Stimulated activated CD4-positive, alpha-beta T cell treated with anti-CD3 and anti-CD28 coated beads, TNF-alpha, amount 100 ng/mL, for 24 hours (primary cell): Measurements from ENCODE around the gene NOTCH3.

ENCODE experiments used
- DNase-seq, 3 experiments: peaks; one replicate each; pipeline ENCODE4 v3.0.0-alpha.2; 2020; ENCODE audit warnings: low read depth in 3 of 3

The NOTCH3 gene

DNA sequence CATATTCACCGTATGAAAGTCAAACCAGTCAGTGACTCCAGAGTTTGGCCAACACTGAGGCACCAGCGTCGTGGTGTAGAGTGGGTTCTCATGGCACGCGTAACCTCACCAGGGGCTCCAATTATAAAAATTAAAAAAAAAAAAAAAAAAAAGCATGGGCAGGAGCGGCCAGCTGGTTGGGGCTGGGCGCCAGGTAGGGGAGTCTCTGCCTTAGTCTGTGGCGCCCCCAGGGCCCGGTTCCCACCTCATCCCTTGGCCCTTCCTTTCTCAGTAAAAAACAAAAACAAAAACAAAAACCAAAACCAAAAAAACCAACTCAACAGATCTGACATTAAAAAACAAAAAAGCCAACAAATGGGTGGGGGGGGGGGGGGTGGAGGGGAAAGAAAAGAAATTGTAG, 36.1 kb upstream of the NOTCH3 start:
- no peak for DNase-seq

DNA sequence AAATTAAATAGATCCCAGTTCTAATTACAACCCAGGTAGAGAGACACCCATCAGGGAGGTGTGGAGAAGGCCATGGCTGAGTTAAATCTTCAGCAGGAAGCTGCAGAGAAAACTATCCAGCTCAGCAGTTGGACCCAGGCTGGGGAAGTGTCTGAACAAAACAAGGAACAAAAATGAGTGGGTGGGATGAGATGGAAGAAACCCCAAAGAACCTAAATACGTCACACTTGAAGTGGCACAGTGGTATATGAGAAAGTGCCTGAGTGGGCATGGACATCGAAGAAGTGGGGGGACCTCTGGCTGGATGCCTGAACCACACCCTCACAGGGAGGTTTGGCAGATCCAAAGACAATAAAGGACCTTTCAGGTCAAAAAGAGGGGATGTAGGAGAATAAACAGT, 35.0 kb upstream of the NOTCH3 start:
- no peak for DNase-seq

DNA sequence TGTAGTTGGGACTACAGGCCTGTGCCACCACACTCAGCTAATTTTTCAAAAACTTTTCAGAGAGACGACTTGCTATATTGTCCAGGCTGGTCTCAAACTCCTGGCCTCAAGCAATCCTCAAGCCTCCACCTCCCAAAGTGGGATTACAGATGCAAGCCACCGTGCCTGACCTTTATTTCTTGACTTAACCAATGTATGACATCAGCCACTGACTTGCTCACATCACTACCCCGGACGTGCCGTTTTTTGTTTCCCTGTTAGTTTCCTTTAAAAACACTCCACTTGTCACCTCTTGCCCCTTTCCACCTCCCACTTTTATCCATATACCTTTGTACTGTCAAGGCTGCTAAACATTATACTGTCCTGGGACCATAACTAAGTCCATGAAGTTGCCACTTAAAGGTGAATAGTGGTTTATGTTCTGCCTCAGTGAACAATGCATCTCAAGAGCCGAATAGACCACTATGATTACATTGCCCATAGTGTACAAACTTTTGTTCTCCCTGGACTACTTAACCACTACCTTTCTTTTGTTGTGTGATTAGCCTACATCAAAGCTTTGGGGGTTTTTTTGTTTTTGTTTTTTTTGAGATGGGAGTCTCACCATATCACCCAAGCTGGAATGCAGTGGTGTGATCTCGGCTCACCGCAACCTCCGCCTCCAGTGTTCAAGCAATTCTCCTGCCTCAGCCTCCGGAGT, 33.8 kb upstream of the NOTCH3 start:
- no peak for DNase-seq

DNA sequence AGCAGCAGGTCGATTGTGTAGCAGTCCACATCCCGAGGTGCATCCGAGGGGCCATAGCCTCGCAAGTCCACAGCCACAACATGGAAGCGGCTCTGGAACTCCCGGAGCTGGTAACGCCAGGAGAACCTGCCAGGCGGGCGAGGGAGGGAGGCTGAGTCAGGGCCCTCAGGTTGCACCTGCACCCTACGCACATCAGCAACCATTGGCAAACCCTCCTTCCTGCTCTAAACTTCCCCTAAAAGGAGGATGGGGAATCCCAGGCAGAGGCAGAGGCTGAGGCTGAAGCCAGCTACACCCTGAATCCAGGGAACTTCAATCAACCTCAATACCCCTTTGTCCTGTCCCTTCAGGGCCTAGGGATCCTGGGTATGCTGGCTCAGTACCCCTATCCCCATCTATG, 30.5 kb upstream of the NOTCH3 start:
- DNase-seq, result no peak

DNA sequence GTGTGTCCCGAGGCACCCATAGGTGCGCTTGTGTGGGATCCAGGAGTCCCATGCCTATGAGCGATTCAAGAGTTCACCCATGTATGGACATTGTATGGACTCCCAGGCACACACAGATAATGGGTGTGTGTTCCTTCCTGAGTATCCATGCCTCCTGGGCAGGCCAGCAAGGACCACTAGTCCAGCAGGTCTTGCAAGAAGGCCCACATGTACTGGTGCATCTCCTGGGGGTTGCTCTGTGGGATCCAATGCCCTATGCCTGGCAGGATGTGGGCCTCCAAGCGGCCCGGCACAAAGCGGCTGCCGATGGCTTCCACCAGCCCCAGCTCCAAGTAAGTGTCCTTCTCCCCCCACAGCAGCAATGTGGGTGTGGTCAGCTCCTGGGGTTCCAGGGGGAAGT, 26.5 kb upstream of the NOTCH3 start:
- no peak for DNase-seq

DNA sequence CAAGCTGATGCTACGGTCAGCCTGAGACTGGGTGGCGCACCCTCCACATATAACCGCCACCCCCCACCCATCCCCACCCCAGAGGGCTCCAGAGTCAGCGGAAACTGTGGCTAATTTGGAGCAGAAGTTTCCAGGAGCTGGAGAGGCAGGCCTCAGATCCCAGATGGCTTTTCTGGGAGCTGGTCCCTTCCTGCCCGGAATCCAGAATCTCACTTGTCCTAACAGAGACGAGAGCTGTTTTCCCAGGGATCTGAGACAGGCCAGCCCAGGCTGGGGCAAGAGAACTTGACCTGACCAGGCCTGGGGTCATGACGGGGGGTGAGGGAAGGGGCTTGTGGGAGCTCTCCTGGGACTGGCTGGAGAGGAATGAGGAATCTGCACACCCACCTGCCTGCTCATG, 25.0 kb upstream of the NOTCH3 start:
- no peak for DNase-seq

DNA sequence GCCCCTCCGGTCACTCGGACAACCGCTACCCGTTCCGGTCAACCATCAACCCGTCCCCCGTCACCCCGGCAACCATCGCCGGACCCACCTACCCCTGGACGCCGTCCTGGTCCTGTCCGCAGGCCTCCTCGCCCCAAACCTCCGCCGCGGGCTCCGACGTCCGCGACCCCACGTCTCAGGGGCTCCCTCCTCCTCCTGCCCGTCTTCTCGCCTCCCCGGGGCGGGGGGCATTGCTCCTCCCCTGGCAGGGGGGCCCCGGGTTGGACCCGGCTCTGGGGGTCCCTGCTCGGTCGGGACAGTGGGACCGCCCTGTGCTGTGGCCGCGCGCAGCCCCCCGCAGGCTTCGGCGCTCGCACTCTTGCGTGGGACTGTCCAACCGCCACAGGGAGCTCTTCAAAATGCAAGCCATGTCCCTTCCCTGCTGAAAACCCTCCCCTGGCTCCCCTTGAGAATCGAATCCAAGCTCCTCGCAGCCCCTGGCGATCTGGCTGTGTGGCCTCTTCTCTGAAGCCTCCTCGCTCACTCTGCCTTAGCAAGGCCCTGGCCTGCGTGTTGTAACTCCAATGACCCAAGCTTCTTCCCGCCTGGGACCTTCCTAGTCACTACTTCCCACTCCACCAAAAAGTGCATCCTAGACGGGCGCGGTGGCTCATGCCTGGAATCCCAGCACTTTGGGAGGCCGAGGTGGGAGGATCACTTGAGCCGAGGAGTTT, 23.0 kb upstream of the NOTCH3 start:
- DNase-seq, result no peak

DNA sequence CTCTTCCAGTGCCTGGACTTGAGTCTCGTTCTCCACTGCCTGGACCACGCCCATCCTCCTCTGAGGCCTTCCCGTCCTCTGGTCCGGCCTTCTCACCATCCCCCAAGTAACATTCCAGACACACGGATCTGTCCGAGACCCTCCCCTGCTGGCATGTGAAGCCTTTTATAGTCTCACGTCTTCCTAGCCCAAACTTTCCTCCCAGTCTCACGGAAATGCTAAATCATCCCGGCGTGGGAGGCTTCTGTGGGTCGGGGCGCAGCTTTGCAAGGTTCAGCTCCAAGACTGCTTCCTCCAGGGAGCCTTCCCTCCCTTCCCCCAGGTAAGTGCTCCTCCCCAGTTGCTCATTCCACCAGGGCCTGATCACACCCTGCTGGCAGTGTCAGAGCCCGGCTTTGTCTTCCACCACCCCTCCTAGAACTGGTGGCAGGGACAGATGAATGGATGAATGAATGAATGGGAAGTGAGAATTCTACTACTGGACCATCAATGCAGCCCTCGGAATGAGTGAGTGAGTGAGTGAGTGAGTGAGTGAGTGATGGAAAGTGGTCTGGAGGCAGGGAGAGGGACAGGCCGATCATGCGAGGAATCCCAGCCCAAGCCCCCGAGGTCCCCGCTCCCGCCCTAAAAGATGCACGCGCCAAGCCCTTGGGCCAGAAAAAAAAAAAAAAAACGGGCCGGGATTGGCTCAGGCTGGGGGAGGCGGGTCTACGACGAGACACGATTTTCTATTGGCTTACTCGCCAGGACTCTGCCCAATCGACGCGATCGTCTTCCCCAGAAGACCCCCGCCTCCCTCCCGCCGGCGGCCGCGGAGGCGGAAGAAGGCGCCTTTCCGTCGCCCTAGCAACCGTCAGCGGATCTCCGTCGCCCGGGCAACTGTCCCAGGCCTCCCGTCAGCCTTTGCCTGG, 22.2 kb upstream of the NOTCH3 start:
- peak; percentile 55 to 81 (median 56) for DNase-seq

DNA sequence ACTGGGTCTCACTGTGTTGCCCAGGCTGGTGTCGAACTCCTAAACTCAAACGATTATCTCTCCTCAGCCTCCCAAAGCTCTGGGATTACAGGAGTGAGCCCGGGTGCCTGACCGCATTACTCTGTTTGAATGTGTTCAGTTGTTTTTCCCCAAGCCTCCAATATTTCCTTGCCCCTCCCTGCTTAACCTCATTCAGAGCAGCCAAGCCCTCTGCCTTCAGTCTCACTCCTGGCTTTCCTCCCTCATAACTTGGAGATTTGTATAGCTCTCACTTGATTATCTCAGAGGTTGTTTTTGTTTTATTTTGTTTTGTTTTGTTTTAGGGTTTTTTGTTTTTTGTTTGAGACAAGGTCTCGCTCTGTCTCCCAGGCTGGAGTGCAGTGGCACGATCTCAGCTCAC, 20.0 kb upstream of the NOTCH3 start:
- DNase-seq, result no peak

DNA sequence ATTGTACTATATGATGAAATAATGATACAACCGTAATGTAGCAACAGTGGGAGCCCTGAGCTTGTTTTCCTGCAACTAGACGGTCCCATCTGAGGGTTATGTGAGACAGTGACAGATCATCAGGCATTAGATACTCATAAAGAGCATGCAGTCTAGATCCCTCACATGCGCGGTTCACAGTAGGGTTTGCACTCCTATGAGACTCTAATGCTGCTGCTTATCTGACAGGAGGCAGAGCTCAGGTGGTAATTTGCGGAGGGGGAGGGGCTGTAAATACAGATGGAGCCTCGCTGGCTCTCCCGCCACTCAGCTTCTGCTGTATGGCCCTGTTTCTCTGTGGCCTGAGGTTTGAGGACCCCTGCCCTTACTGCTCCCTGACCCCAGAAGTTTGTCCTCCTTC, 17.7 kb upstream of the NOTCH3 start:
- no peak for DNase-seq

DNA sequence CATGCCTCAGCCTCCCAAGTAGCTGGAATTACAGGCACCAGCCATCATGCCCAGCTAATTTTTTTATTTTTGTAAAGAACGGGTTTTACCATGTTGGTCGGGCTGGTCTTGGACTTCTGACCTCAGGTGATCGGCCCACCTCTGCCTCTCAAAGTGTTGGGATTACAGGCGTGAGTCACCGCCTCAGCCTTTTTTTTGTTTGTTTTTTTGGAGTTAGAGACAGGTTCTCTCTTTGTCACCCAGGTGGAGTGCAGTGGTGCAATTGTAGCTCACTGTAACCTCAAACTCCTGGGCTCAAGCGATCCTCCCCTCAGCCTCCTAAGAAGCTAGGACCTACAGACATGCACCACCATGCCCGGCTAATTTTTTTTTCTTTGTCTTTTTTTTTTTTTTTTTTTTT, 15.6 kb upstream of the NOTCH3 start:
- no peak for DNase-seq

DNA sequence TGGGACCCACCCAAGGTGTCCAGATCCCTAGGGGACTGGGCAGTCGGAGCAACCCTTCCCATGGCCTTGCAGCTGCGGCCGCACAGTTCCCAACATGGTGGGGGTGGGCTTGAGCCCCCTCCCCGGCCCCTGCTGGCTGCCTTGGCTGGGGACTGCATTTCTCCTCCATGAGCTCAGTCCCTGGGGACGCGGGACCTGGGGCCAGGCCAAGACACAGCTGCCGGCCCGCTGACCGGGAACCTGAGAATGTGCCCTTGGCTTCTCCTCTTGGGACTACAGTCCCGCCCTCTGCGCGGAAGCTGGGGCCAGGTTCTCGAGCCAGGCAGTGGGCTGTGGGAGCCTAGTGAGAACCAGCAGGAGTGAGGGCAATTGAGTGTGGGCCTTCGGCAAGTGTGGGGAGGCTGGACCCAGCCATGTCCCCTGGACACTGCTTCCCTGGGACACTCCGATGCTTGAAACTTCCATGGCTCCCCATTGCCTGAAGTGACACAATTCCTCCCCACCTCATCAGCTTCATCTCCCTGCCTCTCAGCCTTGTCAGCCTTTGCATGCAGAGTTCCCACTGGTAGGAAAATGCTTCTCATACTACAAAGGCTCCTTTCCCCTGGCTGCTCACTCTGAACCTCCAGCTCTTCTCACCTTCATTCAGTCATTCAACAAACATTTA, 13.1 kb upstream of the NOTCH3 start:
- DNase-seq, result no peak

DNA sequence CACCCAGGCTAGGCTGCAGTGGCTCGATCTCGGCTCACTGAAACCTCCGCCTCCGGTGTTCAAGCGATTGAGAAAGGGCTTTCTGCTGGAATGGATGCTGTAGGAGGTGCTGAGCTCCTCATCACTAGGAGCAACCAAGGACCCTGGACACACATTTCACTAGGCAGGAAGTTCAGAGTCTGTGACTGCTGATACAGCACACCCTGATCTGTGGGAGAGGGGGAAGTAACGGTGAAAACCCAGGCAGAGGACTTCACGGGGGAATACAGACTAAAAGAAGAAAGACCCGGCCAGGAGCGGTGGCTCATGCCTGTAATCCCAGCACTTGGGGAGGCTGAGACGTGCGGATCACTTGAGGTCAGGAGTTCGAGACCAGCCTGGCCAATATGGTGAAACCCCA, 11.9 kb upstream of the NOTCH3 start:
- no peak for DNase-seq

DNA sequence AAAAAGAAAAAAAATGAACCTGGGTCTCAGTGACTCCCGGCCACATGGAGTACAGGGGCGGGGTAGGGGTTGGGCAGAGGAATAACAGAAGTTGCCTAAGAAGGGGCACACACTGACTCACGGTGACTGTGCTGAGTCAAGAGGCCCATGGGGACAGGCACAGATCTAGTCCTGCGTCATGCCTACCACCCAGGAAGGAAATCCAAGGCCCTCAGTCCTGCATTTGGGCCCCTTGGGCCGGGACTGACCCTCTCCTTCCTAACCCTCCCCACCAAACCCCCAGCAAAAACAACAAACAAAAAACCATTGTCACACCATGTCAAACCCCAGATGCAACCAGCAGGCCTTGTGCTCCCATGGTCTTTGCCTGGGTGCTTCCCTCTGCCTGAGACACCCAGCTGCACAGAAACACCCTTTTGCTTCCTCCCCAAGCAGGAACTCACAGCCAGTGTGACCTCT, 9.6 kb upstream of the NOTCH3 start:
- DNase-seq, result no peak

DNA sequence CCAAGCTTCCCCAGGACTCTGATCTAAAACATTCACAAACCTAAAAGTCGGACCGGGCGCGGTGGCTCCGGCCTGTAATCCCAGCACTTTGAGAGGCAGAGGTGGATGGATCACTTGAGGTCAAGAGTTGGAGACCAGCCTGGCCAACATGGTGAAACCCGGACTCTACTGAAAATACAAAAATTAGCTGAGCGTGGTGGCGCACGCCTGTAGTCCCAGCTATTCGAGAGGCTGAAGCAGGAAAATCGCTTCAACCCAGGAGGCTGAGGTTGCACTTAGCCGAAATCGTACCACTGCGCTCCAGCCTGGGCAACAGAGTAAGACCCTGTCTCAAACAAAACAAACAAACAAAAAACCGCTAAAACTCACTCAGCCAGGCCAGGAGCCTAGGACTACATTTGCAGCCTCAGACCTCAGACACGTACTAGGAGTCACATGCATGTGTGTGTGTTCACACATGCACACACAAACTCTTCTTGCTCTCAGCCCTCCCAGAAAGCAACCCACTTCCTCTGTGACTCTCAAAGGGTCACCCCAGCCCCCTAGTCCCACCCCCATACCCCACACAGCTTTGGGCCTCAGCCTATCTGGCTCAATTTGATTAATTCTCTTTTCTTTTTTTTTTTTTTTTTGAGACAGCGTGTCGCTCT, 704 bp upstream of the NOTCH3 start:
- DNase-seq, result no peak

DNA sequence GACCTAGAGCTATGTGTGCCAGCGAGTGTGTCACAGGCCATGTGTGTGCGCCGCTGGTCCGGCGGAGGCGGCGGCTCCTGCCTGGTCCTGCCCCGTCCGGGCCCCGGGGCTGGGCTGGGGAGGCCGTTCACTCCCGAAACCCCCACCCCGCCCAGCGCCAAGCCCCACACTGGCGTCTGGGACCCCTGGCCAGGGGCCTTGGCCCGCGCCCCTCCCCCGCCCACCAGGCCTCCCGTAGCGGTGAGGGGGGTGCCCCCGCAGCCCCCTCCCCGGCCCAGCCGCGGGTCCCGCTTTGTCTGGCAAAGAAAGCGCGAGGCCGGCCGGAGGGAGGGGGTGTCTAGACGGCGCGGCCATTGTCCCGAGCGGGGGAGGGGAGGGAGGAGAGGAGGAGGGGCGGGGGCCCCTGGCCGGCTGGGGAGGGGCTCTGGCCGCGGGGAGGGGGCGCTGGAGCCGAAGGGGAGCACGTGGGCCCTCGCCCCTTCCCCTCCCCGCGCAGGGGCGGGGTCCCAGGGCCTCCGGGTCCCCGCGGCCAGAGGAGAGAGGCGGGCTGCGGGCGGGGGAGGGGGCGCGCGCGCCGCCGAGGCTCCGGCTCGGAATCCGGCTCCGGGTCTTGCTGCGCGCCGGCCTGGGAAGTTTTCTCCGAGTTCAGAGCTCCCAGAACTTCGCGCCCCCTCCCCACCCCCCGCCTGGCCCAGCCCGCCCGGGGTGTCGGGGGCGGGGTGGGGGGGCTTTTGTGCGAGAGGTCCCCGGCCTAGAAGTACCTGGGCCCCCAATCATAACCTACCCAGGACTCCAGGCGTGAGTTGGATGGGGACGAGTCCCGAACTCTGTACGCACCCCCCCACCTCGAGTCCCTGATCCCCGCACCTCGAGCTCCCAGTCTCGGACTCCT, 888 bp downstream of the NOTCH3 start:
- no peak for DNase-seq

DNA sequence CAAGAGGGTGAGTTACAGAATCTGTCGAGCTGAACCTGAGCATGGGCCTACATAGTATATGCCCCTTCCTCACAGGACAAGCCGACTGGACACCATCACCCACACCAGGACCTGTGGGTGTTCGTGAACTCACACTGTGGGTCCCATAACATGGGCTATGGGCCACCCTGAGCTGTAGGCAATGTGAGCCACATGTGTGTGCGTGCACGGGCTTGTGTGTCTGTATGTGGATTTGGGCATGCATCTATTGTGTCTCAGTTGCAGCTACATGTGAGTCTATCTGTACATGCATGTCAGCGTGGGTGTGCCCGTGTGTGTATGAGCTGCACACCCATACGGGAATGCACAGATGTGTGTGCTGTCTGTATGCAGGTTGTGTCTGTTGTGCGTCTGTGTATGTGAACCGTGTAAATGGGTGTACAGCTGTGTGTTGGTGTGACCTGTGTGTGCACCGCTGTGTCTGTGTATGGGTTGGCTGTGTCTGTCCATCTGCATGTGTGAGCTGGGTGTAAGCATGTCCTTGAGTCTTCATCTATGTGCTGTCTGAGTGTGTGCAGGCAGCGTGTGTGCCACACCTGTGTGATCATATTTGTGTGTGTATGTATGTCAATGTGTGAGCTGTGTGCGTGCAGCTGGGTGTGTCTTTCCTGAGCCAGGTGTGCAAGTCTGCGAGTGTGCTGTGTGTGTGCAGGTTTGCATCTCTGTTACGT, 1.7 kb downstream of the NOTCH3 start:
- DNase-seq, result no peak

DNA sequence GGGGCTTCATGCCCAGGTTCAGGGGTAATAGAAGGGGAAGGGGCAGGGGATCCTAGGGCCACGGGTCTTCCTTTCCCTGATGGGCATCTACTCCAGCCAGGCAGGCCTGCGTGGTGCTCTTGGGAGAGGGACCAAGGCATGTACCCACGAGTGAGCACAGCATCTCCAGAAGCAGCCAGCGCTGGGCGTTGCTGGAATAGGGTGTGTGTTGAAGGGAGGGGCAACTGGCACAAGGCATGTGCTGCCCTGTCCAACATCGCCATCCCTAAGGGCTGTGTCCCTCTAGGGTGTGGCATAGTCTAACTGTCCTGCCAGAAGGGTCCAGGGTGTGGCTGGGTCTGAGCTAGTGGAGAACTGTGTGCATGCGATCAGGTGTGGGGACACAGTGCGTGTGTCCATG, 2.9 kb downstream of the NOTCH3 start:
- DNase-seq, result no peak

DNA sequence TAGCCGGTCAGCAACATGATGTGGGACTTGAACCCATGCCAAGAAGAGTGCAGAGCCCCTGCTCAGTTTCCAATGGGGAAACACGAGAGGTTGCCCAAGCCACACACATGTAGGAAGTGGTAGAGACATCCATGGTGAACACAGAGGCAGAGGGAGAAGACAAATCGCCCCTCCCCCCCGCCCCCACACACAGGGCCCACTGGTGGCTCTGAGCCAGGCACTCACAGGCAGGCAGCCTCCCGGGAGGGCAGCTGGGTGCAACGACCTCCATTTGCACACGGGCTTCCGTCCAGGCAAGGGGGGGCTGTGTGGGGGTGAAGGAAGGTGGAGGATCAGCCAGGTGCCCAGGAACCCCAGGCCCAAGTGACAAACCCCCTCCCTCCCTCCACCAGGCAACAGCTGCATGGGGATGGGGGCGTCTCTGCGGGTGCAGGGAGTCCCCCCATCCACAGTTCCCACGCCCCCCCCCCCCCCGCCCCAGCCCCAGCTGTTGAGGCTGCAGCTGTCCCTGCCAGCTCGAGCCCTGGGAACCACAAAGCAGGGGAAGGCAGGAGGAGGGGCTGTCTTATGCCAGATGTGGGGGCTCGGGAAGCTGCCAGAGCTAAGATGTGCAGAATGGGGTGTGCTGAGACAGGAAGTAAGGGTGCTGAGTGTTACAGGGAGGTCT, 3.4 kb downstream of the NOTCH3 start:
- DNase-seq, result no peak
